Thoracic aorta (tissue), 2 donors: Measurements from ENCODE around the gene TUBB8. TPM values are rescaled to one million over a fixed set of nuclear protein-coding genes. Genes with fewer than 3 reads are reported as not detected.

Experiments
- ATAC-seq: fragments of 150-250 bp; one replicate; pipeline ENCODE4 v1.8.0; 2017; ENCODE audit warnings: low read depth; ENCODE audit not compliant: insufficient number of reproducible peaks, low FRiP score
- DNase-seq: peaks from one replicate; pipeline ENCODE4 v3.0.0-alpha.2; 2020; ENCODE audit warnings: low spot score
- H3K27ac ChIP-seq, 2 donors: fragments of 200-600 bp; sonication (generic); 1 replicate in 1 of 2; 2 replicates in 1 of 2; pipeline ENCODE4 v1.5.1; 2016; ENCODE audit warnings: mild to moderate bottlenecking in 2 of 2, moderate library complexity in 2 of 2
- H3K27me3 ChIP-seq: fragments of 200-600 bp; sonication (generic); replicated peaks from 2 replicates; pipeline ENCODE4 v1.6.0; 2016; ENCODE audit warnings: mild to moderate bottlenecking; ENCODE audit not compliant: insufficient read depth
- H3K36me3 ChIP-seq: fragments of 200-600 bp; sonication (generic); one replicate; pipeline ENCODE4 v1.5.1; 2016
- H3K4me1 ChIP-seq, 2 donors: fragments of 200-600 bp; sonication (generic); 1 replicate in 1 of 2; 2 replicates in 1 of 2; pipeline versions ENCODE4 v1.5.1 to v1.6.0; 2016; ENCODE audit warnings: low read depth in 2 of 2, mild to moderate bottlenecking in 1 of 2; ENCODE audit not compliant: control insufficient read depth in 1 of 2
- H3K4me3 ChIP-seq: fragments of 200-600 bp; sonication (generic); 2 replicates; pipeline ENCODE4 v1.5.1; 2016; ENCODE audit warnings: mild to moderate bottlenecking
- H3K9me3 ChIP-seq: fragments of 200-600 bp; sonication (generic); 2 replicates; pipeline ENCODE4 v1.5.1; 2016
- total RNA-seq, 2 donors: library from RNA; depleted of rRNA; stranded (reverse); fragments of >200 nt; gene quantifications; one replicate each; pipeline versions ENCODE4 v1.1.0 to v1.2.3, GENCODE V29; 2016
- TF ChIP-seq, protein P1 (sequence below): fragments of 200-600 bp; sonication (generic); IDR thresholded peaks from one replicate; pipeline ENCODE4 v1.5.1; 2019; ENCODE audit warnings: antibody characterized with exemption

The TUBB8 gene
- total RNA-seq, 2 donors from 2014 or later: not detected

DNA sequence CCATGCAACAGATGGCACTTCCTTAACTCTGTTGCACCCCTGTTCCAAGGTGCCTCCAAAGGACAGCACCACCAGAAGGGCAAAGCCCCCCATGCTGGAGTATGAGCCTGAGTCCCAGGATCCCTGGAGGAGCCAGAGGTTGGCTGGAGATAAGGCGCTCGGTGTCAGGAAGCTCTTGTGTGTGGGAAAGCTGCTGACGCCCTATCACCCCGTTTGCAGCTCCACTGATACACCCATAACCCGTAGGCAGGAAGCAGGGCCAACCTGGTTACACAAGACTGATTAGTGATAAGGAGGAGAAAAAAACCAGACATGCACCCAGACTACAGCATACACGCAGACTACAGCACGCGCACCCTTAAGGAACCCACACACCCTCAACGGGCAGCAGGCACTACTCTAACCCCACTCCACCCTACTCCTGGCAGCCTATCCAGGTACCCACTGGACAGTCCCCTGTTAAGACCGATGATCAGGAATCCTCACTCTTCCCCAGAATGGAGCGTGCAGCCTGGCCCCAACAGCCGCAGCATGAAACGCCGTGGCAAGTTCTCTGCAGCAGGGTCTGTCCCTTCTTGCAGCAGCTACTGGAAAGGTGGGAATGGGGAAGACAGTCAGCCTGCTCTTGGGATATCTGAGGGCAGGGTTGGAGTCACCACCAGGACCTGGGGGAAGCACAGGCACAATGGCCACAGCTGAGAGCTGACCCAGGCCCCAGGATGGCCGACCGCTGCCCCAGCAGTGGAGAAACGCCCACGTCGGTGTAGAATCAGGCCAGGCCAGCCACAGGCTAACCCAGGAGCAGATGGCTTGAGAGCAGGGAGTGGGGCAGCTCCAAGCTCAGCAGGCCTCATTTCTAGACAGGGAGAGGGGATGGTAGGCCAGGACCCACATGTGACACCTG lies 38.3 kb upstream of the TUBB8 start:
- DNase-seq (no peak), ATAC-seq (no peak)
- Histone ChIP-seq H3K36me3 (no peaks in the 10 kb centered on the region), H3K4me3 (no peak overlapping the region), H3K27me3 (no peaks in the 10 kb centered on the region), H3K27ac (no peak overlapping the region), H3K9me3 (no peaks in the 10 kb centered on the region), H3K4me1 (no peaks in the 10 kb centered on the region)
- TF ChIP-seq, protein P1, sequence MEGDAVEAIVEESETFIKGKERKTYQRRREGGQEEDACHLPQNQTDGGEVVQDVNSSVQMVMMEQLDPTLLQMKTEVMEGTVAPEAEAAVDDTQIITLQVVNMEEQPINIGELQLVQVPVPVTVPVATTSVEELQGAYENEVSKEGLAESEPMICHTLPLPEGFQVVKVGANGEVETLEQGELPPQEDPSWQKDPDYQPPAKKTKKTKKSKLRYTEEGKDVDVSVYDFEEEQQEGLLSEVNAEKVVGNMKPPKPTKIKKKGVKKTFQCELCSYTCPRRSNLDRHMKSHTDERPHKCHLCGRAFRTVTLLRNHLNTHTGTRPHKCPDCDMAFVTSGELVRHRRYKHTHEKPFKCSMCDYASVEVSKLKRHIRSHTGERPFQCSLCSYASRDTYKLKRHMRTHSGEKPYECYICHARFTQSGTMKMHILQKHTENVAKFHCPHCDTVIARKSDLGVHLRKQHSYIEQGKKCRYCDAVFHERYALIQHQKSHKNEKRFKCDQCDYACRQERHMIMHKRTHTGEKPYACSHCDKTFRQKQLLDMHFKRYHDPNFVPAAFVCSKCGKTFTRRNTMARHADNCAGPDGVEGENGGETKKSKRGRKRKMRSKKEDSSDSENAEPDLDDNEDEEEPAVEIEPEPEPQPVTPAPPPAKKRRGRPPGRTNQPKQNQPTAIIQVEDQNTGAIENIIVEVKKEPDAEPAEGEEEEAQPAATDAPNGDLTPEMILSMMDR: no peak

DNA sequence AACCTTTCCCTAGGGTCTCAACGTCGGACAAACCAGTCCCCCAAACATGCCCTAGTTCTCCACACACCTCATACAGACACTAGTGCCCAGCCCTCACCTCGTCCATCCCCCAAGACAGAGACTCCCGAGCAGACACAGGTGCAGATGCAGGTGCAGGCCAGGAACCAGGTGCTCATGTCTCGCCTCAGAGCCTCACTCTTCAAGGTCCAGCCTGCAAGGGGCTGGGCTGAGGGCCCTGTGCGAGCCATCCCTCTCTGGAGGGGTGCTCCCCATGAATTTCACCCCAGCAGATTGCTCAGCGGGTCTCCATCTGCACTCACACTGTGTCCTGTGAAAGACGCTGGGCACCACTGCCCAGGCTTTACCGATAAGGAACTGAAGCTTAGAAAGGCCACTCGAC lies 36.9 kb upstream of the TUBB8 start:
- Histone ChIP-seq H3K27ac (no peak overlapping the region), H3K9me3 (no peaks in the 10 kb centered on the region), H3K36me3 (no peaks in the 10 kb centered on the region), H3K4me1 (no peaks in the 10 kb centered on the region), H3K27me3 (no peaks in the 10 kb centered on the region), H3K4me3 (no peak overlapping the region)
- TF ChIP-seq, protein P1: no peak
- ATAC-seq (no peak), DNase-seq (no peak)

- no peaks in the 10 kb centered on the region for H3K36me3 ChIP-seq
- ATAC-seq (no peak), DNase-seq (no peak)
- H3K4me3 ChIP-seq: no peak overlapping the region
- H3K9me3 ChIP-seq: no peaks in the 10 kb centered on the region
- H3K27ac ChIP-seq: no peak overlapping the region
- H3K4me1 ChIP-seq: no peaks in the 10 kb centered on the region
- TF ChIP-seq, protein P1: no peak
- H3K27me3 ChIP-seq: no peaks in the 10 kb centered on the region
These were observed 35.9 kb upstream of the TUBB8 start for GRCh38 chr10:85044-85443.

GRCh38 chr10:83930-84530 lies 34.9 kb upstream of the TUBB8 start:
- DNase-seq (no peak), ATAC-seq (no peak)
- TF ChIP-seq, protein P1: no peak
- Histone ChIP-seq H3K27ac (no peak overlapping the region), H3K9me3 (no peaks in the 10 kb centered on the region), H3K36me3 (no peaks in the 10 kb centered on the region), H3K4me1 (no peaks in the 10 kb centered on the region), H3K27me3 (no peaks in the 10 kb centered on the region), H3K4me3 (no peak overlapping the region)

GRCh38 chr10:80477-81105 lies 31.5 kb upstream of the TUBB8 start:
- Histone ChIP-seq H3K27ac (no peak overlapping the region), H3K9me3 (no peaks in the 10 kb centered on the region), H3K36me3 (no peaks in the 10 kb centered on the region), H3K27me3 (no peaks in the 10 kb centered on the region), H3K4me3 (no peak overlapping the region), H3K4me1 (no peaks in the 10 kb centered on the region)
- TF ChIP-seq, protein P1: no peak
- ATAC-seq (no peak), DNase-seq (no peak)
